Muscle layer of duodenum (tissue), 2 donors: ENCODE measurements around the gene POLR3H.

Experiments
- H3K27ac ChIP-seq: one replicate; pipeline ENCODE4 v1.7.0; 2013; ENCODE audit warnings: mild to moderate bottlenecking, low read length
- H3K27me3 ChIP-seq: one replicate; pipeline ENCODE4 v1.7.0; 2013; ENCODE audit warnings: low read depth, mild to moderate bottlenecking, control low read depth, low read length
- H3K36me3 ChIP-seq, 2 donors: one replicate each; pipeline ENCODE4 v1.7.0; 2013; ENCODE audit warnings: low read length in 2 of 2, control low read depth in 1 of 2, mild to moderate bottlenecking in 1 of 2; ENCODE audit not compliant: insufficient read depth in 2 of 2, control insufficient read depth in 1 of 2
- H3K4me1 ChIP-seq, 2 donors: one replicate each; pipeline ENCODE4 v1.7.0; 2013; ENCODE audit warnings: low read length in 2 of 2, mild to moderate bottlenecking in 2 of 2, control low read depth in 1 of 2, moderate library complexity in 1 of 2; ENCODE audit not compliant: insufficient read depth in 2 of 2, control insufficient read depth in 1 of 2
- H3K4me3 ChIP-seq, 2 donors: one replicate each; pipeline ENCODE4 v1.7.0; 2013; ENCODE audit warnings: low read length in 2 of 2, low read depth in 1 of 2, mild to moderate bottlenecking in 1 of 2
- H3K9me3 ChIP-seq, 2 donors: one replicate each; pipeline ENCODE4 v1.7.0; 2013; ENCODE audit warnings: low read length in 2 of 2, control low read depth in 1 of 2, mild to moderate bottlenecking in 1 of 2; ENCODE audit not compliant: control insufficient read depth in 1 of 2
- donor health status: healthy.

Gene POLR3H

DNA sequence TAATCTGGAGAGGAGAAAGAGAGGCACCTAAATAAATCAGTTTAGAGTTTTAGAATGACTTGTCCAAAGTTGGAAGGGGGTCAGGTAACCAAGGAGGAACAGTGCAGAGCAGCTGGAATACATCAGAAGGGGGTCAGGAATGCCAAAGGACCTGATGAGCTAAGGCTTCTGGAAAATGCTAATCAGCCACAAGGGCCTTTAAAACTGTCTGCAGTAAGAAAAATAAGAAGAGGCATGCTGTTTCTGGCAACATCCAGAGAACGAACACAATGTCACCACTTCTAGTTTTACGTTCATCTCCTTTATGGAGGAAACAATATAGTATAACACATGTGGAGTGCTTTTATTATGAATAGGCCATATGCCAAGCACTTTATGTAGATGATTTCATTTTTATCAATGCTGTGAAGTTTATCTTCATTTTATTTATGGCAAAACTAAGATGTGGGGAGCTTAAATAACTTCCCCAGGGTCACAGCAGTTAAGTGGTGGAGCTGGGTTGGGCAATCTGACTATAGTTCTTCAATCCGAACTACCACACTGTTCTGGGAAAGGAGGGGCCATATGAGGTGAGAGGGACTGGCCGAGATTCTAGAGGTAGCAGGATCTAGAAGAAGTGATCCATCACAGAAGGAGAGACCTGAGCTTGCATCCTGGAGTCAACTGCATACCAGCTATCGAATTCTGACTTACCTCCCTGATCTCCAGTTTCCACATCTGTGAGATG is 52.7 kb downstream of the POLR3H start:
- Histone ChIP-seq H3K4me3 (no peak overlapping the region), H3K36me3 (no peaks in the 10 kb centered on the region), H3K4me1 (peaks cover 26 to 54% of the 10 kb centered on the region in 2 donors), H3K27ac (peak overlapping the region; percentile 58), H3K27me3 (no peaks in the 10 kb centered on the region), H3K9me3 (no peaks in the 10 kb centered on the region)

DNA sequence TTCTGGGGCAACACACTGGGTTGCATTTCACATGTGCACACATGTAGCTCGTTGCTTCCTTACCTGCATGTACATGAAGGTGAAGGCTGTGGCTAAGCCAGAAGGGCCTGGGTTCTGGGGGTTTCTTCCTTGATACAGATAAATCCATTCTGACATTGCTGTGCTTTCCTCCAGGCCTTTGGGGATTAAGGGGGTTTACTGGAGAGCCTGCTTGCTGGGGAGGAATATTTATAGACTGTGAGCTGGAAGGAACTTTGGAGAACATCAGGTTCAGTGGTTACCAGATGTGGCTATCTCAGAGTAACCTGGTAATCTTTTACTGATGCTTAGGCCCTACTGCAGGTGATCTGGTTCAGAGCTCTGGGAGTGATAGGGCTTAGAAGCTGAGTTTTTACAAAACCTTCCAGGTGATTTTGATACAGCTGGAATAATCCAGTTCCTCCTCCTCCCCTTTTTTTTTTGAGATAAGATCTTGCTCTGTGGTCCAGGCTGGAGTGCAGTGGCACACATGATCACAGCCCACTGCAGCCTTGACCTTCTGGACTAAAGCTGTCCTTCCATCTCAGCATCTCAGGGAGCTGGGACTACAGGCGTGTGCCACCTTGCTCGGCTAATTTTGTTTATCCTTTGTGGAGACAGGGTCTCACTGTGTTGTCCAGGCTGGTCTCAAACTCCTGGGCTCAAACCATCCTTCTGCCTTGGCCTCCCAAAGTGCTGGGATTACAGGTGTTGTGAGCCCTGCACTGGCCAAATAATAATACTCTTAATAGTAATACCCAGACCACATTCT is 55.5 kb downstream of the POLR3H start:
- no peak overlapping the region for H3K27ac ChIP-seq
- H3K27me3 ChIP-seq = no peaks in the 10 kb centered on the region
- H3K9me3 ChIP-seq = no peaks in the 10 kb centered on the region
- H3K4me1 ChIP-seq = peaks cover 26 to 58% of the 10 kb centered on the region in 2 donors
- H3K4me3 ChIP-seq = no peak overlapping the region
- no peaks in the 10 kb centered on the region for H3K36me3 ChIP-seq

DNA sequence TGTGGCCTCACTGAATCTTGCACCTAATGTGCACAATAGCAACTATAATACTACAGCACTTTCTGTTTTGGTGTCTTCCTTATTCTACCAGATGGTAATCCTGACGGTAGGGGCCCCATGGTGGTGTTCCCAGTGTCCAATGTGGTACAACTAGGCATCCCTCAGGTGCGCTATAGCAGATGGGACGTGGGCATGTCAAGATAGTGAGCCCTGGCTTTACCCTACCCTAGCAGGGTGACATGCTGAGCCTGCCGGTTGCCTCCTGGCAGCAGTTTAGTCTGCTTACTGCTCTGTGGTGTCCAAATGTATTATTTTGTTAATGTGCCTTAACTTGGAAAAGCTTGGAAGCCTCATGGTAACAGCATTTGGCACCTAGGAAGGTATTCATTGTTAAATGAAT is 56.2 kb downstream of the POLR3H start:
- Histone ChIP-seq H3K4me1 (peaks cover 26 to 56% of the 10 kb centered on the region in 2 donors), H3K27me3 (no peaks in the 10 kb centered on the region), H3K9me3 (no peaks in the 10 kb centered on the region), H3K4me3 (no peak overlapping the region), H3K36me3 (no peaks in the 10 kb centered on the region), H3K27ac (no peak overlapping the region)

DNA sequence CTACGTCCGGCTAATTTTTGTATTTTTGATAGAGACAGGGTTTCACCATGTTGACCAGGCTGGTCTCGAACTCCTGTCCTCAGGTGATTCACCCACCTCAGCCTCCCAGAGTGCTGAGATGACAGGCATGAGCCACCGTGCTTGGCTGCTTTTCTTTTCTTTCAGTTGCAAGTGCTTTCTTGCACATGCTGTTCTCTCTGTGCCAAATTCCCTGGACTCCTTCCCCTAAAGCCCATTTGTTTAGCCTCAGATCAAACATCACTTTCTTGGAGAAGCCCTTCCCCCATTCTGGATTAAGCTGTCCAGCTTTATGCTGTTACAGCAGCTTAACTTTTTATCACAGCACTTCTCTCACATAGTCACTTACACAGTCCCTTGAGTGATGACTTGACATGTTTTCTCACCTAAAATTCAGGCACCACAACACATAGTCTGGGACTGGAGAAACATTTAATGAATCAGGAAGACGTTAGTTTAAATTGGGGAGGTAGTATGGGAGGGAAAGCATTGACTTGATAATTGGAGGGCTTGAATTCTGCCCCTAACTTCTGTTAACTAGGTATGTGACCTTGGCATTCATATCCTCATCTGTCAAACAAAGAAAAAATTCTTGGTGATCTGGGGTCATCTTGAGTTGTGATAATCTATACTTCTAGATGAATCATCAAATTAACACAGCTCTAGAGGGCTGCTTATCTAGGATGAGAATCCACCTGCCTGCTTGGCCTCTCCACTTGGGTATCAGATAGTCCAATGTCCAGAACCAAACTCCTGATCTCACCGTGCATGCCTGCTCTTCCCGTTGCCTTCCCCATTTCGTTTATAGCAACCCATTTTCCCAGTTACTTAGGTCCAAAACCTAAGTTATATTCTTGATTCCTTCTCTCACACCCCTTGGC is 57.0 kb downstream of the POLR3H start:
- Histone ChIP-seq H3K9me3 (no peaks in the 10 kb centered on the region), H3K27ac (no peak overlapping the region), H3K4me3 (no peak overlapping the region), H3K27me3 (no peaks in the 10 kb centered on the region), H3K36me3 (no peaks in the 10 kb centered on the region), H3K4me1 (peaks cover 33 to 64% of the 10 kb centered on the region in 2 donors)

DNA sequence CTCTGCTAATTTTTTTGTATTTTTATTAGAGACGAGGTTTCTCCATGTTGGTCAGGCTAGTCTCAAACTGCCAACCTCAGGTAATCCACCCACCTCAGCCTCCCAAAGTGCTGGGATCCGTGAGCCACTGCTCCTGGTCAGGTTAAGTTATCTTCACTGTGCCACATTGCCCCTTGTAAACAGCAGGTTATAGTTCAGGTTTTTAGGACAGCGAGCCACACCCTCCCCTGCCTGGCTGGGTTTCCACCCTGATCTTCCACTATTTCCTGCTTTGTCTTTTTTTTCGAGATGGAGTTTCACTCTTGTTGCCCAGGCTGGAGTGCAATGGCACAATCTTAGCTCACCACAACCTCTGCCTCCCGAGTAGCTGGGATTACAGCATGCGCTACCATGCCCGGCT is 59.2 kb downstream of the POLR3H start:
- H3K4me3 ChIP-seq = no peak overlapping the region
- H3K9me3 ChIP-seq = no peaks in the 10 kb centered on the region
- no peak overlapping the region for H3K27ac ChIP-seq
- no peaks in the 10 kb centered on the region for H3K36me3 ChIP-seq
- H3K27me3 ChIP-seq = no peaks in the 10 kb centered on the region
- peaks cover 31 to 64% of the 10 kb centered on the region in 2 donors for H3K4me1 ChIP-seq

DNA sequence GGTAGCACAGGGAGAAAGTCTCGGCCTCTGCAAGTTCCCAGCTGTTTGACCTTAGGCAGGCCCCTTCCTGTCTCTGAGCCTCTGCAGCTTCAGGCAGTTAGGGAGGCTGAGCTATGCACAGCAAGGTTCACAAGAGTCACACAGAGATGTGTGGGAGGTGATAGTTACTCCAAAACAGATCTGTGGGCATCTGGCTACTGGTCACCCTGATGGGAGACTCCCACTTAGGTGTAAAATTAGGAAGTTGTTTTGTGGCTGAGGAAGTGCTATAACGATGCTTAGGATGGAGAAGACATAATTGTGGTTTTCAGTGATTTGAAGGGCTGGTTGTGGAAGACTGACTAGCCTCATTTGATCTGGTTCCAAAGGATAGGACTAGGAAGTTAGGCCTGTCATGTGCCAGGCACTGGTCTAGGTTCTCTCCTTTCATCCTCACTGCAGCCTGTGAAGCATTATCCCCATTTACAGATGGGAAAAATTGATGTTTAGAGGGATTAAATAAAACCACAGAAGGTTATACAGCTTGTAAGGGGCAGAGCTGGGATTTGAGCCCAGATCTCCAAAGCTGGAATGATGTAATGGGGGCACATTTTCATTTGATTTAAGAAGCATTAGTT is 61.8 kb downstream of the POLR3H start:
- no peak overlapping the region for H3K4me3 ChIP-seq
- H3K4me1 ChIP-seq = peaks cover 29 to 59% of the 10 kb centered on the region in 2 donors
- H3K27ac ChIP-seq = peak overlapping the region; percentile 65
- peaks cover 3 to 8% of the 10 kb centered on the region in 2 donors for H3K36me3 ChIP-seq
- no peaks in the 10 kb centered on the region for H3K9me3 ChIP-seq
- no peaks in the 10 kb centered on the region for H3K27me3 ChIP-seq

DNA sequence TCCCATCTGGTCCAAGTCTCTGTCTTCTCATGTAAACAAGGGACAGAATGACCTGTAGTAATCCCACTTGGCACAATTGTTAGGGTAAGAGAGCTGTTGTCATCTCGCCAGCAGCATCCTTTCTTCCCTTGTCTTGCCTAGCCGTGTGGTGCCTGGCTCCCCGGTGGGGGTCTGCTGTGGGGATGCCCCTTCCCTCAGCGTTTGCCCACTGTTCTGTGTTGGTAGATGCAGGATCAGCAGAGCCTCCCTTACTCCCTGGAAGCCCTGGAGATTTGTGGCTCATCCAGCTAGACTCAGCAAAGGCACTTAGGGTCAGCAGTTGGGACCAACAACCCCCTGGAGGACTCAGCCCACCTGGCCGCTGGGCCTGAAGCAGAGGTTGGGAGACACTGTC is 62.3 kb downstream of the POLR3H start:
- Histone ChIP-seq H3K27ac (peak overlapping the region; percentile 70), H3K4me1 (peaks cover 24 to 54% of the 10 kb centered on the region in 2 donors), H3K36me3 (peaks cover 3 to 9% of the 10 kb centered on the region in 2 donors), H3K27me3 (no peaks in the 10 kb centered on the region), H3K9me3 (no peaks in the 10 kb centered on the region), H3K4me3 (no peak overlapping the region)

DNA sequence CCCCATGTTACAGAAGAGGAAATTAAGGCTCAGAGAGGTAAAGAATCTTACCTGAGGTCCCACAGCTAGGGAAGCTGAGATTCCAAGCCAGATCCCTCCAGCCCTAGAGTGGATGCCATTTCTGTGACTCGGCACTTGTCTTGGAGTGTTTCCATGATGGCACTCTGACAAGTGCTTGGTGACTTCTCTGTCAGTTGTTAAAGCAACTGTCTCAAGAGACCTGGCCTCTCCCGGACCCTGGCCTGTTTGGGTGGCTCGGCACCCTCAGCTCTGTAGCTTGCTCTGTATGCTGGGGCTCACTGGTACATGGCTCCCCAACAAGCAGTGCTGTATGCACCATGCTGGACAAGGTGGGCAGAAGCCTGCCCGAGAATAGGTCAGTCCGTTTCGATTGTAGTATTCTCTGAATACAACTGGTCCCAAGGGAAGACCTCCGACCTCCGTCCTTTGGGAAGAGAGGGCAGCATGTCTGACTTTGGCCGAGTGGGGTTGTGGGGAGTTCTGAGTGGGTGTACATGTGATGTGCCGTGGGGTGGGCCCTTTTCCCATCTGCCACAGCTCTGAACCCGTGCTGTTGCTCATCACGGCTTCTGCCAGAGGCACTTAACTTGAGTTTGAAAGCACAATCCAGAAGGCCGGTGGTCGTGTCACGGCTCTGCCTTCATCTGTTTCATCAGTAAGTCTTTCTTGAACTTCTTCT is 63.0 kb downstream of the POLR3H start:
- H3K27ac ChIP-seq = peak overlapping the region; percentile 70

DNA sequence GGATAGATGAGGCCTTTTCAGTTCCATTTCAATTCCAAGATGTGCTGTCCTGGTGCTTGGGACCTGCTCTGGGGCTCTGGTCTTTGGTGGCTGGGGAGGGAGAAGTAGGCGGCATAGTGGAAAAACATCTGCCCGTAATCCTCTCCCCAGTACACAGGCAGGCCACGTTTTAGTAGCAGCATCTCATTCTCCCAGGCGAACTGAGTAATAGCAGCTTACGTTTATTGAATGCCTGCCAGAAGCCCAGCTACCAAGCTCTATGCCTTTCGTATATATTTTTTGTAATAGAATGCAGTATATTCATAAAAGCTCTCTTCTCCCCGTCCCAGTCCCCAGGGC is 63.9 kb downstream of the POLR3H start:
- peak overlapping the region in 1 of 2 donors; percentile 7 for H3K4me3 ChIP-seq
- peaks cover 3 to 9% of the 10 kb centered on the region in 2 donors for H3K36me3 ChIP-seq
- peaks cover 21 to 47% of the 10 kb centered on the region in 2 donors for H3K4me1 ChIP-seq
- peak overlapping the region; percentile 70 for H3K27ac ChIP-seq
- no peaks in the 10 kb centered on the region for H3K27me3 ChIP-seq
- H3K9me3 ChIP-seq = no peaks in the 10 kb centered on the region

More for the DNA sequence above, 63.0 kb downstream of the POLR3H start:
- Histone ChIP-seq H3K4me1 (peaks cover 21 to 50% of the 10 kb centered on the region in 2 donors), H3K9me3 (no peaks in the 10 kb centered on the region), H3K27me3 (no peaks in the 10 kb centered on the region), H3K36me3 (peaks cover 3 to 9% of the 10 kb centered on the region in 2 donors), H3K4me3 (no peak overlapping the region)

DNA sequence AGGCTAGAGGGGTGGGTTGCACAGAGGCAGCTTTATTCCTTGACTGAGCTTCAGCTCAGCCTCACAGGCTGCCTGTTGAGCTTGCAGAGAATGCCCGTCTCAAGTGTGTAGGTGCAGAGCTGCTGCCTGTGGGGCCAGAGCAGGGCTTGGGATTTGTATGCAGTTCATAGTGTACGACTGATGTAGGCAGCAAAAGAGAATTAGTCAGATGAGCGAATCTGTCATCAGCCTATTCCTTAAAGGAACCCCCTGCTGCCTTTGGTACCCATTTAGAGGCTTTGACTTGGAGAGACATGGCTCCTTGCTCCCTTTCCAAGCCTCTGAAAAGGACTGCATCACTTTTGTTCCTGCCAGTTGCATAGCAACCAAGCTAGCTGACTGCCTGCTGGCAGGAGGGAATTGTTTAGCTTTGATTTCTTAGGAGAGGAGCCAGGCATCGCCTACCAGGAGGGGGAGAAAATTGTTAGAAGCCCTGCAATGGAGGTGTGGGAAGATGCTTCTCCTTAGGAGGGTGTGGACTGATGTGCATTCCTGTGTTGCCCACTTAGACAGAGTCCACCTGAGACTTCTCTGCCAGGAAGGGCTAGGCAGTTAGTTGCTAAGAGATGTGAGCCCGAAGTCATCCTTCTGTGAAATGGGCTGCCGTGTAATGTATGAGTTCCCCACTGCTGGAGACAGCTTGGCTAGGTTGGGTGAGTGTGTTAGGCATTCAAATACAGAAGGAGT is 64.4 kb downstream of the POLR3H start:
- no peaks in the 10 kb centered on the region for H3K9me3 ChIP-seq
- peaks cover 21 to 47% of the 10 kb centered on the region in 2 donors for H3K4me1 ChIP-seq
- peaks cover 3 to 9% of the 10 kb centered on the region in 2 donors for H3K36me3 ChIP-seq
- H3K4me3 ChIP-seq = peak overlapping the region in 1 of 2 donors; percentile 1
- H3K27me3 ChIP-seq = no peaks in the 10 kb centered on the region
- peak overlapping the region; percentile 70 for H3K27ac ChIP-seq
